ENCODE measurements around the gene PRKD3.

- no peak for TF ChIP-seq CTCF (IDR thresholded peaks at IDR 0.05)
- no peak for TF ChIP-seq POLR2A (IDR thresholded peaks at IDR 0.05)
- TF ChIP-seq EP300 (IDR thresholded peaks at IDR 0.05) = no peak
These were observed 8.5 kb downstream of the PRKD3 start for GRCh38 chr2:37316181-37316580.
